Neural cell (in vitro differentiated cells): Measurements from ENCODE around the gene GALNT3. TPM values are rescaled to one million over a fixed set of nuclear protein-coding genes. Genes with fewer than 3 reads are reported as not detected.

Experiments used
- H2AFZ ChIP-seq: fragments of 200-600, 300-800 bp; sonication (generic), shearing (Covaris generic); 2 replicates; pipeline ENCODE4 v1.6.0; 2014; ENCODE audit warnings: low read depth, mild to moderate bottlenecking, antibody characterized with exemption, low read length, moderate library complexity
- H3F3A ChIP-seq: fragments of 200-600 bp; shearing (Covaris generic); 2 replicates; pipeline ENCODE4 v1.6.1; 2016; ENCODE audit warnings: mild to moderate bottlenecking, moderate library complexity, mixed read lengths, antibody characterized with exemption, low read length; ENCODE audit not compliant: insufficient read depth, poor library complexity, severe bottlenecking
- H3K27ac ChIP-seq: fragments of 200-600, 300-800 bp; sonication (generic), shearing (Covaris generic); 2 replicates; pipeline ENCODE4 v1.5.1; 2014; ENCODE audit warnings: mild to moderate bottlenecking, low read length, moderate library complexity
- H3K27me3 ChIP-seq: fragments of 300-800, 200-600 bp; sonication (generic), shearing (Covaris generic); 2 replicates; pipeline ENCODE4 v1.6.0; 2014; ENCODE audit warnings: mild to moderate bottlenecking, low read depth, low read length, moderate library complexity; ENCODE audit not compliant: insufficient read depth
- H3K36me3 ChIP-seq: fragments of 300-800, 200-600 bp; sonication (generic), shearing (Covaris generic); 2 replicates; pipeline ENCODE4 v1.5.1; 2014; ENCODE audit warnings: mild to moderate bottlenecking, antibody characterized with exemption, low read length, moderate library complexity; ENCODE audit not compliant: insufficient read depth
- H3K4me2 ChIP-seq: fragments of 300-800, 200-600 bp; sonication (generic), shearing (Covaris generic); 2 replicates; pipeline ENCODE4 v1.6.0; 2014; ENCODE audit warnings: mild to moderate bottlenecking, low read length
- H3K4me3 ChIP-seq: fragments of 300-800, 200-600 bp; sonication (generic), shearing (Covaris generic); 2 replicates; pipeline ENCODE4 v1.5.1; 2014; ENCODE audit warnings: mild to moderate bottlenecking, low read length, moderate library complexity
- H3K79me2 ChIP-seq: fragments of 200-600 bp; shearing (Covaris generic); replicated peaks from 2 replicates; pipeline ENCODE4 v1.6.0; 2014; ENCODE audit warnings: mild to moderate bottlenecking, low read length, moderate library complexity; ENCODE audit not compliant: insufficient read depth
- H3K9ac ChIP-seq: fragments of 300-800, 200-600 bp; sonication (generic), shearing (Covaris generic); 2 replicates; pipeline ENCODE4 v1.6.1; 2016; ENCODE audit warnings: mild to moderate bottlenecking, low read length, mixed read lengths
- H3K9me2 ChIP-seq: fragments of 200-600 bp; shearing (Covaris generic); 2 replicates; pipeline ENCODE4 v1.6.1; 2016; ENCODE audit warnings: mild to moderate bottlenecking, low read length, mixed read lengths; ENCODE audit not compliant: insufficient read depth
- H3K9me3 ChIP-seq: fragments of 200-600, 300-800 bp; sonication (generic), shearing (Covaris generic); 2 replicates; pipeline ENCODE4 v1.6.1; 2016; ENCODE audit warnings: mild to moderate bottlenecking, mixed run types, low read length, moderate library complexity, mixed read lengths
- H4K20me1 ChIP-seq: fragments of 200-600 bp; shearing (Covaris generic); 2 replicates; pipeline ENCODE4 v1.6.1; 2016; ENCODE audit warnings: mild to moderate bottlenecking, mixed run types; ENCODE audit not compliant: insufficient read depth
- EP300 ChIP-seq: fragments of 450-650 bp; conservative IDR thresholded peaks from 2 replicates; pipeline ENCODE4 v1.6.1; 2014; ENCODE audit warnings: antibody characterized with exemption, mild to moderate bottlenecking, moderate library complexity; ENCODE audit not compliant: poor library complexity, severe bottlenecking
- EZH2 ChIP-seq: fragments of 200-600, 300-800 bp; shearing (Covaris generic), sonication (generic); IDR thresholded peaks from 2 replicates; pipeline ENCODE4 v1.6.1; 2014; ENCODE audit warnings: antibody characterized with exemption, low read length, borderline replicate concordance, mild to moderate bottlenecking; ENCODE audit not compliant: insufficient read depth, poor library complexity, severe bottlenecking
- MXI1 ChIP-seq: fragments of 450-650 bp; conservative IDR thresholded peaks from 2 replicates; pipeline ENCODE4 v1.6.1; 2014; ENCODE audit warnings: antibody characterized with exemption, mild to moderate bottlenecking; ENCODE audit not compliant: poor library complexity, severe bottlenecking
- POLR2AphosphoS5 ChIP-seq: IDR thresholded peaks from 2 replicates; pipeline ENCODE4 v1.6.1; 2012
- RAD21 ChIP-seq: fragments of 450-650 bp; conservative IDR thresholded peaks from 2 replicates; pipeline ENCODE4 v1.6.1; 2014; ENCODE audit warnings: antibody characterized with exemption, mild to moderate bottlenecking, moderate library complexity
- SMC3 ChIP-seq: fragments of 450-650 bp; conservative IDR thresholded peaks from 2 replicates; pipeline ENCODE4 v1.6.1; 2014; ENCODE audit warnings: antibody characterized with exemption, mild to moderate bottlenecking, moderate library complexity; ENCODE audit not compliant: poor library complexity
- TAF1 ChIP-seq: IDR thresholded peaks from 2 replicates; pipeline ENCODE4 v1.6.1; 2012; ENCODE audit warnings: low read depth
- polyA plus RNA-seq: library from polyadenylated mRNA; depleted of rRNA; stranded (reverse); fragments of >200 nt; gene quantifications from 2 replicates; pipeline ENCODE4 v1.2.3, GENCODE V29; 2014
- TF ChIP-seq, protein P1 (sequence below): IDR thresholded peaks from 2 replicates; pipeline ENCODE4 v1.6.1; 2012; ENCODE audit warnings: borderline replicate concordance
- TF ChIP-seq, protein P2 (sequence below): fragments of 450-650 bp; IDR thresholded peaks from 2 replicates; pipeline ENCODE4 v1.5.1; 2014; ENCODE audit warnings: antibody characterized with exemption, mild to moderate bottlenecking, moderate library complexity; ENCODE audit not compliant: poor library complexity, severe bottlenecking

Gene GALNT3
- polyA plus RNA-seq, 1 donor from 2014 or later, result 3.7 TPM

DNA sequence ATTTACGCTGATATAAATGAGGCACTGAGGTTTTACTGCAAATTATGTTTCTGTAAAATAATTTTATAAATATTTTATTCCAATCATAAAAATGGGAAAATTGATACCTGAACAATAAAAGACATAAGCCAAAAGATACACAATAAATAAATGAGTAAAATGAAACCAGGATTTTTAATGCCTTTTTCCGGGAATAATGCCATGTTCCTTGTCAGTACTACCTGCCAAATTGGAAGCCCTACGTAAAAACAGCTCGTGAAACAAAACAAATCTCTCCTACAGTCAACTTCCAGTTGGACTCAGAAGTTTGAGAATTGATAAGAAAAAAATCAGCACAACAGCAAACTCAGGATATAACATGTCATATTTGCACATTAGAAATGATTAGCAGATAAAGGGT lies 18.0 kb downstream of the GALNT3 start:
- H3K27me3 ChIP-seq, result no peaks in the 10 kb centered on the region
- no peaks in the 10 kb centered on the region for H3K79me2 ChIP-seq

DNA sequence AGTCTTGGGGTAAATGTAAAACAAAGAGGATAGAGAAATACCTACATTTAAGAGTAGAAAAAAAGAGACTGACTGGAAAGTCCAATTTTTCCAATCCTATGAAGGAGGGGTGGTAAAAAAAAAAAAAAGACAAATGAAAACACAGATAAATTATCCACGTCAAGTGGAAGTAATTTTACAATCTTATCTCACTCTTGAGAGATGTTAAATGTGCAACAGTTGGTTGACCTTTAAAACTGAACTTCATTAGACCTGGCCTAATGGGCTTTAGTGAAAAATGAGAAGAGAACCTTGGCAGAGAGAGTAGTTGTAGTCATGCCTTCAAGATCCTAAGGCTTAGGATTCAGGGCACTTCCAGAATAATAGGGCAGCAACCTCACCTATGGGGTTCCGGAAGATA lies 20.4 kb downstream of the GALNT3 start:
- Histone ChIP-seq H3K27ac (no peak overlapping the region), H3K9me2 (no peaks in the 10 kb centered on the region), H4K20me1 (no peaks in the 10 kb centered on the region), H3K36me3 (no peaks in the 10 kb centered on the region), H3K79me2 (no peaks in the 10 kb centered on the region), H3K9me3 (no peaks in the 10 kb centered on the region), H3F3A (no peaks in the 10 kb centered on the region), H3K4me2 (no peak overlapping the region), H3K4me3 (no peak overlapping the region), H2AFZ (no peak overlapping the region), H3K27me3 (no peaks in the 10 kb centered on the region), H3K9ac (no peak overlapping the region)
- TF ChIP-seq EP300 (no peak), RAD21 (no peak), MXI1 (no peak), POLR2AphosphoS5 (no peak), EZH2 (no peak), SMC3 (no peak), TAF1 (no peak)
- TF ChIP-seq, protein P1, sequence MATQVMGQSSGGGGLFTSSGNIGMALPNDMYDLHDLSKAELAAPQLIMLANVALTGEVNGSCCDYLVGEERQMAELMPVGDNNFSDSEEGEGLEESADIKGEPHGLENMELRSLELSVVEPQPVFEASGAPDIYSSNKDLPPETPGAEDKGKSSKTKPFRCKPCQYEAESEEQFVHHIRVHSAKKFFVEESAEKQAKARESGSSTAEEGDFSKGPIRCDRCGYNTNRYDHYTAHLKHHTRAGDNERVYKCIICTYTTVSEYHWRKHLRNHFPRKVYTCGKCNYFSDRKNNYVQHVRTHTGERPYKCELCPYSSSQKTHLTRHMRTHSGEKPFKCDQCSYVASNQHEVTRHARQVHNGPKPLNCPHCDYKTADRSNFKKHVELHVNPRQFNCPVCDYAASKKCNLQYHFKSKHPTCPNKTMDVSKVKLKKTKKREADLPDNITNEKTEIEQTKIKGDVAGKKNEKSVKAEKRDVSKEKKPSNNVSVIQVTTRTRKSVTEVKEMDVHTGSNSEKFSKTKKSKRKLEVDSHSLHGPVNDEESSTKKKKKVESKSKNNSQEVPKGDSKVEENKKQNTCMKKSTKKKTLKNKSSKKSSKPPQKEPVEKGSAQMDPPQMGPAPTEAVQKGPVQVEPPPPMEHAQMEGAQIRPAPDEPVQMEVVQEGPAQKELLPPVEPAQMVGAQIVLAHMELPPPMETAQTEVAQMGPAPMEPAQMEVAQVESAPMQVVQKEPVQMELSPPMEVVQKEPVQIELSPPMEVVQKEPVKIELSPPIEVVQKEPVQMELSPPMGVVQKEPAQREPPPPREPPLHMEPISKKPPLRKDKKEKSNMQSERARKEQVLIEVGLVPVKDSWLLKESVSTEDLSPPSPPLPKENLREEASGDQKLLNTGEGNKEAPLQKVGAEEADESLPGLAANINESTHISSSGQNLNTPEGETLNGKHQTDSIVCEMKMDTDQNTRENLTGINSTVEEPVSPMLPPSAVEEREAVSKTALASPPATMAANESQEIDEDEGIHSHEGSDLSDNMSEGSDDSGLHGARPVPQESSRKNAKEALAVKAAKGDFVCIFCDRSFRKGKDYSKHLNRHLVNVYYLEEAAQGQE, result no peak
- TF ChIP-seq, protein P2, sequence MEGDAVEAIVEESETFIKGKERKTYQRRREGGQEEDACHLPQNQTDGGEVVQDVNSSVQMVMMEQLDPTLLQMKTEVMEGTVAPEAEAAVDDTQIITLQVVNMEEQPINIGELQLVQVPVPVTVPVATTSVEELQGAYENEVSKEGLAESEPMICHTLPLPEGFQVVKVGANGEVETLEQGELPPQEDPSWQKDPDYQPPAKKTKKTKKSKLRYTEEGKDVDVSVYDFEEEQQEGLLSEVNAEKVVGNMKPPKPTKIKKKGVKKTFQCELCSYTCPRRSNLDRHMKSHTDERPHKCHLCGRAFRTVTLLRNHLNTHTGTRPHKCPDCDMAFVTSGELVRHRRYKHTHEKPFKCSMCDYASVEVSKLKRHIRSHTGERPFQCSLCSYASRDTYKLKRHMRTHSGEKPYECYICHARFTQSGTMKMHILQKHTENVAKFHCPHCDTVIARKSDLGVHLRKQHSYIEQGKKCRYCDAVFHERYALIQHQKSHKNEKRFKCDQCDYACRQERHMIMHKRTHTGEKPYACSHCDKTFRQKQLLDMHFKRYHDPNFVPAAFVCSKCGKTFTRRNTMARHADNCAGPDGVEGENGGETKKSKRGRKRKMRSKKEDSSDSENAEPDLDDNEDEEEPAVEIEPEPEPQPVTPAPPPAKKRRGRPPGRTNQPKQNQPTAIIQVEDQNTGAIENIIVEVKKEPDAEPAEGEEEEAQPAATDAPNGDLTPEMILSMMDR, result no peak

More for the DNA sequence above, 18.0 kb downstream of the GALNT3 start:
- Histone ChIP-seq H3K27ac (no peak overlapping the region), H2AFZ (no peak overlapping the region), H3K9me2 (no peaks in the 10 kb centered on the region), H3K9me3 (no peaks in the 10 kb centered on the region), H3K4me2 (no peak overlapping the region), H3F3A (no peaks in the 10 kb centered on the region), H4K20me1 (no peaks in the 10 kb centered on the region), H3K9ac (no peak overlapping the region), H3K4me3 (no peak overlapping the region), H3K36me3 (no peaks in the 10 kb centered on the region)
- no peak for TF ChIP-seq SMC3
- TF ChIP-seq RAD21, result no peak
- TF ChIP-seq, protein P1, result no peak
- no peak for TF ChIP-seq EZH2
- no peak for TF ChIP-seq TAF1
- no peak for TF ChIP-seq MXI1
- TF ChIP-seq, protein P2, result no peak
- TF ChIP-seq POLR2AphosphoS5, result no peak
- TF ChIP-seq EP300, result no peak
